ENCODE measurements around the gene CTSA. TPM values are rescaled to one million over a fixed set of nuclear protein-coding genes. Genes with fewer than 3 reads are reported as not detected.
A peak's percentile ranks its signal among the peaks of the same experiment; 100 is the strongest.

CTSA gene
- total and polyA plus RNA-seq, 7 donors: 41.3 to 59.8 (median 47.8) TPM

DNA sequence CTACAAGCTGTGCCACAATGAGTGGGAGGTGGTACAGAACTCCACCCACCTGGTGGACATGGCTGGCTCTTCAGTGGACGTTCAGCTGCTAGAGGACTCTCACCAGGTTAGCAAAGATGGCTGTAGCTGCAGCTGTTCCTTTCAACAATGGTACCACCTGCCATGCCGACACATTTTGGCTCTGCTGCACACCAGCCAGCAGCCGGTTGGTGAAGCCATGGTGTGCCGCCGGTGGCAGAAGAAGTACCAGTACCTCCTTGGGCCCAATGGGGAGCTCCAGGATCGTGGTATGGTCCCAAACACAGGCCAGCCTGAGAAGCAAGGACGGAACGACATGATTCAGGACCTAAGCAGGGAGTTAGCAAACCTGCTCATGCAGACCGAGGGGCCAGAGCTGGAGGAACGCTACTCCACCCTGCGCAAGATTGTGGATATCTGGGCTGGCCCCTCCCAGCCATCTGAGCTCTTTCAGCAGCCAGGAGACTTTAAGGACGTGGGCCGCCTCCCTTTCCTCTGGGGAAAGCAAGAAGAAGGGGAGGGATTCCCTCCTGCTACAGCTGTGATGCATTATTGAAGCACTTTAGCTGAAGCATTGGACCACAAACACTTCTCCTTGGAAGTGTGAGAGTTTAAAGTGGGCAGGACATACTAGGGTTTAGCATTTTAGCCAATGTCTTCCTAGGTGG is 12.9 kb upstream of the CTSA start:
- peaks cover 0 to 40% of the 10 kb centered on the region in 2 donors for H3K36me3 ChIP-seq (ENCODE audit: insufficient read depth in 1 of 2, low read depth in 1 of 2)
- intact Hi-C loops (cut with DNase I): loop anchor here in 1 of 2 donors (5.0 kb wide), 1 partner anchor 36 kb away; no protein-coding TSS in a partner anchor
- no peak overlapping the region for H3K27ac ChIP-seq
- no peak overlapping the region for H3K4me3 ChIP-seq
- 72 to 79% (median 75%) methylated on average over 13 of the region's 13 CpGs for WGBS, 3 donors
- TF ChIP-seq, protein P1, sequence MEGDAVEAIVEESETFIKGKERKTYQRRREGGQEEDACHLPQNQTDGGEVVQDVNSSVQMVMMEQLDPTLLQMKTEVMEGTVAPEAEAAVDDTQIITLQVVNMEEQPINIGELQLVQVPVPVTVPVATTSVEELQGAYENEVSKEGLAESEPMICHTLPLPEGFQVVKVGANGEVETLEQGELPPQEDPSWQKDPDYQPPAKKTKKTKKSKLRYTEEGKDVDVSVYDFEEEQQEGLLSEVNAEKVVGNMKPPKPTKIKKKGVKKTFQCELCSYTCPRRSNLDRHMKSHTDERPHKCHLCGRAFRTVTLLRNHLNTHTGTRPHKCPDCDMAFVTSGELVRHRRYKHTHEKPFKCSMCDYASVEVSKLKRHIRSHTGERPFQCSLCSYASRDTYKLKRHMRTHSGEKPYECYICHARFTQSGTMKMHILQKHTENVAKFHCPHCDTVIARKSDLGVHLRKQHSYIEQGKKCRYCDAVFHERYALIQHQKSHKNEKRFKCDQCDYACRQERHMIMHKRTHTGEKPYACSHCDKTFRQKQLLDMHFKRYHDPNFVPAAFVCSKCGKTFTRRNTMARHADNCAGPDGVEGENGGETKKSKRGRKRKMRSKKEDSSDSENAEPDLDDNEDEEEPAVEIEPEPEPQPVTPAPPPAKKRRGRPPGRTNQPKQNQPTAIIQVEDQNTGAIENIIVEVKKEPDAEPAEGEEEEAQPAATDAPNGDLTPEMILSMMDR (IDR thresholded peaks at IDR 0.05): no peak
- ATAC-seq (no peak), DNase-seq (no peak)
- no peaks in the 10 kb centered on the region for H3K27me3 ChIP-seq (ENCODE audit: insufficient read depth in 3 of 3, low read length in 2 of 3)
- no peaks in the 10 kb centered on the region for H3K9me3 ChIP-seq
- peaks cover 8% of the 10 kb centered on the region for H3K4me1 ChIP-seq

DNA sequence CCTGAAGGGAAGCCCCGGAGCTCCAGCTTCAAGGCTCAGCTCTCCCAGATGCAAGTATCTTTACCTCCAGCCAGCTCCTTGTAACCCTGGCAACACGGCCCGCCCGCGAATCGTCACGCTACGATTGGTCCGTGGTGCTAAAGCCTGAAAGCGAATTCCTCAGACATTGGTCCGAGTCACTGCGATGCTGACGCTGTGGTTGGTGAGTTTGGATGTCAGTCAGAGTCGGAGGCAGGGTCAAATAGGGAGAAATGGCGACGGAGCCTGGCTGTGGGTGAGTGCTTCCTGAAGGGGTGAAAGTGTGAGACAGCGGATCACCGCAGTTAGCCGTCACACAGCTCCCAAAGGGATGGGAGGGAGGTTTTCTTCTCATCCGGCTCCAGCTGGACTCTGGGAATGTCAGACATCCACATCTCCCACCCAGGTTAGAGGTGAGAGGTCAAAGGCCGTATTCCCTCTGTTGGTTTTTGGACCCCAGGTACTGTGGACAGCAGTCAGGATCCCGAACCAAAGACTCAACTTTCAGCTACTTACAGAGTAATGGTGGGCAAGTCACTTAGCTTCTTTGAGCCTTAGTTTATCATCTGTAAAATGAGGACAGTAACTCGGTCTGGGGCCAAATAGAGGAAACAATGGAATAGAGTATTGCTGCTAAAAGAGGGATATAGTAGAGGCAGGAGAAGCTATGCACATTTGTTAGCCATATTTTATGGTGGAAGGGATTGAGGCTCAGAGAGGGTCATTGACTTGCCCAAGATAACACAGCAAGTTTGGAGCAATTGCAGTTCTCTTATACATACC is 9.9 kb upstream of the CTSA start, which contains the start of gene ZSWIM1:
Gene ZSWIM1, plus strand, starts transcription at position 240 of the 801 bp plus-strand sequence. CDS start 1,366 bp downstream, outside the sequence.
- H3K36me3 ChIP-seq (ENCODE audit: insufficient read depth in 1 of 2, low read depth in 1 of 2): peaks cover 0 to 56% of the 10 kb centered on the region in 2 donors
- WGBS, 3 donors: 0 to 1% (median 0%) methylated on average over 23 of the region's 23 CpGs
- peak within 1 kb of the TSS; percentile 72 for H3K27ac ChIP-seq
- H3K4me1 ChIP-seq: peaks cover 18% of the 10 kb centered on the region
- no peaks in the 10 kb centered on the region for H3K27me3 ChIP-seq (ENCODE audit: insufficient read depth in 3 of 3, low read length in 2 of 3)
- intact Hi-C loops (cut with DNase I): loop anchor here in 1 of 2 donors (2.0 kb wide), 1 partner anchor 56 kb away; no protein-coding TSS in a partner anchor
- DNase-seq: peak; percentile 99
- ATAC-seq: peak; percentile 97 to 99 (median 98)
- no peaks in the 10 kb centered on the region for H3K9me3 ChIP-seq
- H3K4me3 ChIP-seq: peak within 1 kb of the TSS; percentile 64
- TF ChIP-seq, protein P1 (IDR thresholded peaks at IDR 0.05): no peak

DNA sequence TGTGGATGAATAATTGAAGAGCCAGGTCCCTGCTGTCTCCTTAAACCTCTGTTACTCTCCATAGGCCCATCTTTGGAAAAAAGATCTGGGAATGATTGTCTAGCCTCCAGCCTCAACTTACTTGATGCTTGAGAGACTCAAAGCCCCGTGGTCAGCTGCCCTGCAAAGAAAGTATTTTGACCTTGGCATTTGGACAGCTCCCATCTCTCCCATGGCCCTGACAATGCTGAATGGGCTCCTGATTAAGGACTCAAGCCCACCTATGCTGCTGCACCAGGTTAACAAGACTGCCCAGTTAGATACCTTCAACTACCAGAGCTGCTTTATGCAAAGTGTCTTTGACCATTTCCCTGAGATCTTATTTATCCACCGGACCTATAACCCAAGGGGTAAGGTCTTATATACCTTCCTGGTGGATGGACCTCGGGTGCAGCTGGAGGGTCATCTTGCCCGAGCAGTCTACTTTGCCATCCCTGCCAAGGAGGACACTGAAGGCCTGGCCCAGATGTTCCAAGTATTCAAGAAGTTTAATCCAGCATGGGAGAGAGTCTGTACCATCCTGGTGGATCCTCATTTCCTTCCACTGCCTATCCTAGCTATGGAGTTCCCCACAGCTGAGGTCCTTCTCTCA is 8.6 kb upstream of the CTSA start:
- TF ChIP-seq, protein P1 (IDR thresholded peaks at IDR 0.05): no peak
- Histone ChIP-seq H3K4me3 (no peak overlapping the region), H3K4me1 (peaks cover 18% of the 10 kb centered on the region), H3K27ac (no peak overlapping the region), H3K27me3 (ENCODE audit: insufficient read depth in 3 of 3, low read length in 2 of 3) (no peaks in the 10 kb centered on the region), H3K9me3 (no peaks in the 10 kb centered on the region), H3K36me3 (ENCODE audit: insufficient read depth in 1 of 2, low read depth in 1 of 2) (peaks cover 0 to 59% of the 10 kb centered on the region in 2 donors)
- intact Hi-C loops (cut with DNase I): no loop called here
- ATAC-seq (no peak), DNase-seq (no peak)
- WGBS, 3 donors: 54 to 77% (median 60%) methylated on average over 4 of the region's 4 CpGs

DNA sequence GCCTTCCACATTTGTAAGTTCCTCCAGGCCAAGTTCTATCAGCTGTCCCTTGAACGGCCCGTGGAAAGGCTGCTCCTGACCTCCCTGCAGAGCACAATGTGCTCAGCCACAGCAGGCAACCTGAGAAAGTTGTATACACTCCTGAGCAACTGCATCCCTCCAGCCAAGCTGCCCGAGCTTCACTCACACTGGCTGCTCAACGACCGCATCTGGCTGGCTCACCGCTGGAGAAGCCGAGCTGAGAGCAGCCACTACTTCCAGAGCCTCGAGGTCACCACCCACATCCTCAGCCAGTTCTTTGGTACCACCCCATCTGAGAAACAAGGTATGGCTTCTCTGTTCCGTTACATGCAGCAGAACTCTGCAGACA is 8.1 kb upstream of the CTSA start:
- Histone ChIP-seq H3K9me3 (no peaks in the 10 kb centered on the region), H3K4me1 (peaks cover 18% of the 10 kb centered on the region), H3K27ac (no peak overlapping the region), H3K4me3 (no peak overlapping the region), H3K36me3 (ENCODE audit: insufficient read depth in 1 of 2, low read depth in 1 of 2) (peaks cover 0 to 59% of the 10 kb centered on the region in 2 donors), H3K27me3 (ENCODE audit: insufficient read depth in 3 of 3, low read length in 2 of 3) (no peaks in the 10 kb centered on the region)
- no peak for ATAC-seq
- DNase-seq: no peak
- WGBS, 3 donors: 59 to 77% (median 71%) methylated on average over 9 of the region's 9 CpGs
- intact Hi-C loops (cut with DNase I): no loop called here
- TF ChIP-seq, protein P1 (IDR thresholded peaks at IDR 0.05): no peak
